WTC11 (cell line): ENCODE measurements around the gene PTEN. TPM values are rescaled to one million over a fixed set of nuclear protein-coding genes. Genes with fewer than 3 reads are reported as not detected.

Experiments
- ATAC-seq: fragments of 200-7000 bp; cut with Tn5 transposase; 2 replicates; pipeline ENCODE4 v1.10.0; 2021; ENCODE audit warnings: mild to moderate bottlenecking, moderate library complexity
- CTCF ChIA-PET: fragments of 300-600 bp; sonication (Branson Sonifier 250); formaldehyde crosslinking; loops from one replicate; lab custom pipeline; 2021; ENCODE audit warnings: antibody characterized with exemption; lab: Charles Lee
- POLR2A ChIA-PET: fragments of 350-600 bp; sonication (Branson Sonifier 250); formaldehyde crosslinking; loops from one replicate; lab custom pipeline; 2021; ENCODE audit warnings: antibody characterized with exemption; lab: Charles Lee
- DNase-seq: peaks from one replicate; pipeline ENCODE4 v3.0.0; 2021; ENCODE audit warnings: low spot score
- H3K27ac Mint-ChIP-seq: 2 replicates; pipeline ENCODE4 v1.8.0; 2021; ENCODE audit warnings: mixed read lengths
- H3K27me3 Mint-ChIP-seq: 2 replicates; pipeline ENCODE4 v1.8.0; 2021; ENCODE audit warnings: low read depth, mild to moderate bottlenecking, moderate library complexity, mixed read lengths
- H3K36me3 Mint-ChIP-seq: 2 replicates; pipeline ENCODE4 v1.8.0; 2021; ENCODE audit warnings: mixed read lengths
- H3K4me1 Mint-ChIP-seq: 2 replicates; pipeline ENCODE4 v1.8.0; 2022; ENCODE audit warnings: mixed read lengths
- H3K4me3 Mint-ChIP-seq: 2 replicates; pipeline ENCODE4 v1.8.0; 2021; ENCODE audit warnings: mild to moderate bottlenecking, moderate library complexity, mixed read lengths
- H3K9me3 Mint-ChIP-seq: 2 replicates; pipeline ENCODE4 v1.8.0; 2021; ENCODE audit warnings: mixed read lengths
- CBFB ChIP-seq: sonication (generic); formaldehyde crosslinking; IDR thresholded peaks from 2 replicates; pipeline ENCODE4 v1.8.1; 2022; ENCODE audit warnings: mild to moderate bottlenecking, low read depth, missing genetic modification reagents
- CREB1 ChIP-seq: sonication (generic); formaldehyde crosslinking; IDR thresholded peaks from 2 replicates; pipeline ENCODE4 v1.8.0; 2023; ENCODE audit warnings: mild to moderate bottlenecking, missing genetic modification reagents
- FOXP1 ChIP-seq: sonication (generic); formaldehyde crosslinking; IDR thresholded peaks from 2 replicates; pipeline ENCODE4 v1.8.0; 2022; ENCODE audit warnings: missing genetic modification reagents, mild to moderate bottlenecking, moderate library complexity, borderline replicate concordance
- GRHL2 ChIP-seq: fragments of 250-450 bp; sonication (Bioruptor Pico); IDR thresholded peaks from 2 replicates; pipeline ENCODE4 v1.8.0; 2022; ENCODE audit warnings: mild to moderate bottlenecking, moderate library complexity; ENCODE audit not compliant: insufficient replicate concordance, severe bottlenecking
- IRF1 ChIP-seq: sonication (generic); formaldehyde crosslinking; IDR thresholded peaks from 2 replicates; pipeline ENCODE4 v1.8.0; 2023; ENCODE audit warnings: missing genetic modification reagents
- MYBL2 ChIP-seq: sonication (generic); formaldehyde crosslinking; IDR thresholded peaks from 2 replicates; pipeline ENCODE4 v1.8.1; 2023; ENCODE audit warnings: mild to moderate bottlenecking, moderate library complexity, missing genetic modification reagents
- NR1H2 ChIP-seq: sonication (generic); formaldehyde crosslinking; IDR thresholded peaks from 2 replicates; pipeline ENCODE4 v1.9.0; 2021; ENCODE audit warnings: mild to moderate bottlenecking, moderate library complexity, missing genetic modification reagents
- NR3C1 ChIP-seq: sonication (generic); formaldehyde crosslinking; conservative IDR thresholded peaks from 2 replicates; pipeline ENCODE4 v1.8.1; 2023; ENCODE audit warnings: low read depth, mild to moderate bottlenecking, missing genetic modification reagents
- RORB ChIP-seq: fragments of 250-450 bp; sonication (Bioruptor Pico); IDR thresholded peaks from 2 replicates; pipeline ENCODE4 v1.9.0; 2021; ENCODE audit warnings: mild to moderate bottlenecking
- TEAD1 ChIP-seq: sonication (generic); formaldehyde crosslinking; IDR thresholded peaks from 2 replicates; pipeline ENCODE4 v1.8.0; 2022; ENCODE audit warnings: mild to moderate bottlenecking, missing genetic modification reagents
- TEAD4 ChIP-seq: sonication (generic); formaldehyde crosslinking; IDR thresholded peaks from 2 replicates; pipeline ENCODE4 v1.8.0; 2022; ENCODE audit warnings: mild to moderate bottlenecking, missing genetic modification reagents
- ZNF263 ChIP-seq: sonication (generic); formaldehyde crosslinking; IDR thresholded peaks from 2 replicates; pipeline ENCODE4 v1.8.1; 2022; ENCODE audit warnings: low read depth, mild to moderate bottlenecking, moderate library complexity, missing genetic modification reagents
- total RNA-seq: library from RNA; stranded (reverse); gene quantifications from 3 replicates; pipeline ENCODE4 v1.2.3, GENCODE V29; 2021
- TF ChIP-seq, protein P1 (sequence below): sonication (generic); formaldehyde crosslinking; IDR thresholded peaks from 2 replicates; pipeline ENCODE4 v1.8.1; 2022; ENCODE audit warnings: low read depth, mild to moderate bottlenecking, moderate library complexity, missing genetic modification reagents, borderline replicate concordance
- TF ChIP-seq, protein P2 (sequence below): sonication (generic); formaldehyde crosslinking; IDR thresholded peaks from 2 replicates; pipeline ENCODE4 v1.8.0; 2022; ENCODE audit warnings: mild to moderate bottlenecking, missing genetic modification reagents
- TF ChIP-seq, protein P3 (sequence below): sonication (generic); formaldehyde crosslinking; IDR thresholded peaks from 2 replicates; pipeline ENCODE4 v1.8.1; 2023; ENCODE audit warnings: mild to moderate bottlenecking, missing genetic modification reagents
- TF ChIP-seq, protein P4 (sequence below): sonication (generic); formaldehyde crosslinking; IDR thresholded peaks from 2 replicates; pipeline ENCODE4 v1.8.1; 2023; ENCODE audit warnings: mild to moderate bottlenecking, missing genetic modification reagents, moderate library complexity
- TF ChIP-seq, protein P5 (sequence below): sonication (generic); formaldehyde crosslinking; IDR thresholded peaks from 2 replicates; pipeline ENCODE4 v1.8.1; 2022; ENCODE audit warnings: low read depth, missing genetic modification reagents, borderline replicate concordance

PTEN gene
- total RNA-seq, 1 experiment from 2014 or later: 54.2 TPM

- ChIA-PET CTCF (no interaction called here), POLR2A (no interaction called here)
- no peak for TF ChIP-seq GRHL2 (CRISPR knock-in tag)
- TF ChIP-seq FOXP1 (CRISPR knock-in tag): no peak
- TF ChIP-seq CREB1 (CRISPR knock-in tag): no peak
- TF ChIP-seq CBFB (CRISPR knock-in tag): no peak
- TF ChIP-seq ZNF263 (CRISPR knock-in tag): no peak
- no peak for TF ChIP-seq TEAD4 (CRISPR knock-in tag)
- TF ChIP-seq NR3C1 (CRISPR knock-in tag): no peak
- no peak for TF ChIP-seq RORB (CRISPR knock-in tag)
- H3K27me3 Mint-ChIP-seq: no peaks in the 10 kb centered on the region
- no peak overlapping the region for H3K4me3 Mint-ChIP-seq
- H3K4me1 Mint-ChIP-seq: peaks cover 30% of the 10 kb centered on the region
- ATAC-seq (no peak), DNase-seq (no peak)
- H3K27ac Mint-ChIP-seq: no peak overlapping the region
- H3K9me3 Mint-ChIP-seq: no peaks in the 10 kb centered on the region
- peaks cover 19% of the 10 kb centered on the region for H3K36me3 Mint-ChIP-seq
These were observed 103.0 kb downstream of the PTEN start for GRCh38 chr10:87966459-87966858.

- POLR2A ChIA-PET: interaction anchor here (1.7 to 2.2 kb wide), 2 partner anchors 110 to 112 kb away, joined by 5 to 8 read pairs; partner anchors contain the start of genes KLLN and PTEN
- Mint-ChIP-seq H3K9me3 (peaks cover 5% of the 10 kb centered on the region), H3K27me3 (no peaks in the 10 kb centered on the region)
- ATAC-seq: peak; percentile 73
- TF ChIP-seq, protein P1, sequence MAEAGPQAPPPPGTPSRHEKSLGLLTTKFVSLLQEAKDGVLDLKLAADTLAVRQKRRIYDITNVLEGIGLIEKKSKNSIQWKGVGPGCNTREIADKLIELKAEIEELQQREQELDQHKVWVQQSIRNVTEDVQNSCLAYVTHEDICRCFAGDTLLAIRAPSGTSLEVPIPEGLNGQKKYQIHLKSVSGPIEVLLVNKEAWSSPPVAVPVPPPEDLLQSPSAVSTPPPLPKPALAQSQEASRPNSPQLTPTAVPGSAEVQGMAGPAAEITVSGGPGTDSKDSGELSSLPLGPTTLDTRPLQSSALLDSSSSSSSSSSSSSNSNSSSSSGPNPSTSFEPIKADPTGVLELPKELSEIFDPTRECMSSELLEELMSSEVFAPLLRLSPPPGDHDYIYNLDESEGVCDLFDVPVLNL (CRISPR knock-in tag): no peak
- TF ChIP-seq TEAD1 (CRISPR knock-in tag) (no peak), IRF1 (no peak)
- TF ChIP-seq, protein P2, sequence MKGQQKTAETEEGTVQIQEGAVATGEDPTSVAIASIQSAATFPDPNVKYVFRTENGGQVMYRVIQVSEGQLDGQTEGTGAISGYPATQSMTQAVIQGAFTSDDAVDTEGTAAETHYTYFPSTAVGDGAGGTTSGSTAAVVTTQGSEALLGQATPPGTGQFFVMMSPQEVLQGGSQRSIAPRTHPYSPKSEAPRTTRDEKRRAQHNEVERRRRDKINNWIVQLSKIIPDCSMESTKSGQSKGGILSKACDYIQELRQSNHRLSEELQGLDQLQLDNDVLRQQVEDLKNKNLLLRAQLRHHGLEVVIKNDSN (CRISPR knock-in tag): no peak
- TF ChIP-seq, protein P3, sequence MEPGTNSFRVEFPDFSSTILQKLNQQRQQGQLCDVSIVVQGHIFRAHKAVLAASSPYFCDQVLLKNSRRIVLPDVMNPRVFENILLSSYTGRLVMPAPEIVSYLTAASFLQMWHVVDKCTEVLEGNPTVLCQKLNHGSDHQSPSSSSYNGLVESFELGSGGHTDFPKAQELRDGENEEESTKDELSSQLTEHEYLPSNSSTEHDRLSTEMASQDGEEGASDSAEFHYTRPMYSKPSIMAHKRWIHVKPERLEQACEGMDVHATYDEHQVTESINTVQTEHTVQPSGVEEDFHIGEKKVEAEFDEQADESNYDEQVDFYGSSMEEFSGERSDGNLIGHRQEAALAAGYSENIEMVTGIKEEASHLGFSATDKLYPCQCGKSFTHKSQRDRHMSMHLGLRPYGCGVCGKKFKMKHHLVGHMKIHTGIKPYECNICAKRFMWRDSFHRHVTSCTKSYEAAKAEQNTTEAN (CRISPR knock-in tag): no peak
- TF ChIP-seq, protein P4, sequence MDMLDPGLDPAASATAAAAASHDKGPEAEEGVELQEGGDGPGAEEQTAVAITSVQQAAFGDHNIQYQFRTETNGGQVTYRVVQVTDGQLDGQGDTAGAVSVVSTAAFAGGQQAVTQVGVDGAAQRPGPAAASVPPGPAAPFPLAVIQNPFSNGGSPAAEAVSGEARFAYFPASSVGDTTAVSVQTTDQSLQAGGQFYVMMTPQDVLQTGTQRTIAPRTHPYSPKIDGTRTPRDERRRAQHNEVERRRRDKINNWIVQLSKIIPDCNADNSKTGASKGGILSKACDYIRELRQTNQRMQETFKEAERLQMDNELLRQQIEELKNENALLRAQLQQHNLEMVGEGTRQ (CRISPR knock-in tag): no peak
- TF ChIP-seq, all 79 proteins: peak for 0
- no peak for DNase-seq
- Mint-ChIP-seq H3K36me3 (no peaks in the 10 kb centered on the region), H3K4me1 (peaks cover 94% of the 10 kb centered on the region), H3K27ac (peak overlapping the region; percentile 96), H3K4me3 (peak overlapping the region; percentile 56)
- CTCF ChIA-PET: interaction anchor here (1.5 kb wide), 1 partner anchor 141 kb away, joined by 4 read pairs; no protein-coding TSS in a partner anchor
These were observed 110.2 kb downstream of the PTEN start for GRCh38 chr10:87973635-87974034.

- peaks cover 5% of the 10 kb centered on the region for H3K9me3 Mint-ChIP-seq
- peak overlapping the region; percentile 56 for H3K4me3 Mint-ChIP-seq
- H3K4me1 Mint-ChIP-seq: peaks cover 94% of the 10 kb centered on the region
- no peaks in the 10 kb centered on the region for H3K36me3 Mint-ChIP-seq
- ChIA-PET POLR2A (interaction anchor here (1.7 to 2.2 kb wide), 2 partner anchors 111 to 112 kb away, joined by 5 to 8 read pairs; partner anchors contain the start of genes KLLN and PTEN), CTCF (interaction anchor here (1.5 kb wide), 1 partner anchor 140 kb away, joined by 4 read pairs; no protein-coding TSS in a partner anchor)
- H3K27me3 Mint-ChIP-seq: no peaks in the 10 kb centered on the region
- ATAC-seq (no peak), DNase-seq (no peak)
- H3K27ac Mint-ChIP-seq: peak overlapping the region; percentile 96
- TF ChIP-seq ZNF263 (CRISPR knock-in tag) (no peak), NR1H2 (CRISPR knock-in tag) (no peak), MYBL2 (CRISPR knock-in tag) (no peak)
- TF ChIP-seq, protein P1 (CRISPR knock-in tag): no peak
- TF ChIP-seq, protein P3 (CRISPR knock-in tag): no peak
- TF ChIP-seq, protein P5, sequence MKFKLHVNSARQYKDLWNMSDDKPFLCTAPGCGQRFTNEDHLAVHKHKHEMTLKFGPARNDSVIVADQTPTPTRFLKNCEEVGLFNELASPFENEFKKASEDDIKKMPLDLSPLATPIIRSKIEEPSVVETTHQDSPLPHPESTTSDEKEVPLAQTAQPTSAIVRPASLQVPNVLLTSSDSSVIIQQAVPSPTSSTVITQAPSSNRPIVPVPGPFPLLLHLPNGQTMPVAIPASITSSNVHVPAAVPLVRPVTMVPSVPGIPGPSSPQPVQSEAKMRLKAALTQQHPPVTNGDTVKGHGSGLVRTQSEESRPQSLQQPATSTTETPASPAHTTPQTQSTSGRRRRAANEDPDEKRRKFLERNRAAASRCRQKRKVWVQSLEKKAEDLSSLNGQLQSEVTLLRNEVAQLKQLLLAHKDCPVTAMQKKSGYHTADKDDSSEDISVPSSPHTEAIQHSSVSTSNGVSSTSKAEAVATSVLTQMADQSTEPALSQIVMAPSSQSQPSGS: no peak
These were observed 110.7 kb downstream of the PTEN start for GRCh38 chr10:87974130-87974529.
